GM21367 (cell line): ENCODE measurements around the gene PPM1J.
"Not testable (repeated sequence)": the region's sequence is repeated elsewhere in the genome, so short reads cannot be mapped to it uniquely, and the experiment has no call there.

ENCODE experiments used
- ATAC-seq: cut with Tn5 transposase; IDR thresholded peaks from one replicate; pipeline ENCODE4 v1.9.1; 2021; ENCODE audit not compliant: unreplicated experiment

Gene PPM1J

DNA sequence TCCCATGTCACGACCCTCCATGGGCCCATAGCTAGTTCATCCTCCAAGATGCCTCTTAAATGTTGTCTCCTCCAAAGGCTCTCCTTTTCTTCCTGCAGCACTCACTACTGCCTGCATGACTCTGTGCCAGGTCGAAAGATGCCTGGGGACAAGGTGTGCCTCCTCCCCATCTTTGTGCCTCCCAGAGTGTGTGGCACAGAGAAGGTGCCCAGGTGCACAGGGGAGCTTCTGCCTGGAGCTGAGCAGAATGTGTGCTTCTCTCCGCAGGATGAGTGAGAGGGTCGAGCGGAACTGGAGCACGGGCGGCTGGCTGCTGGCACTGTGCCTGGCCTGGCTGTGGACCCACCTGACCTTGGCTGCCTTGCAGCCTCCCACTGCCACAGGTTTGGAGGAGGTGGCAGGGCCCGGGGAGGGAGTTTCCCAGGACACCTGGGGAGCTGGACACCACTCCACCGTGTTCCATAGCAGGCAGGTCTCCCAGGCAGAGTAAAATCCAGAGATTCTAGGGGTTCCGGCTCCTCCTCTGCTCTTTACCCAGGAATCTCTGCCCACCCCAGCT, 6.9 kb upstream of the PPM1J start:
- ATAC-seq: no peak

DNA sequence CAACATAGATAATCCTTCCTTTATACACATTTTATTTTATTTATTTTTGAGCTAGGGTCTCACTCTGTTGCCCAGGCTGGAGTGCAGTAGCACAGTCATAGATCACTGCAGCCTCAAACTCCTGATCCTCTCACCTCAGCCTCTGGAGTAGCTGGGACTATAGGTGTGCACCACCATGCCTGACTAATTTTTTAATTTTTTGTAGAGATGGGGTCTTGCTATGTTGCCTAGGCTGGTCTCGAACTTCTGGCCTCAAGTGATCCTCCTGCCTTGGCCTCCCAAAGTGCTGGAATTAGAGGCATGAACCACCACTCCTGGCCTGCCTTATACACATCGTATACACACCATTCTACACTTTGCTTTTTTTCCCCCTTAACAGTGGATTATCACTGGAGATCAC, 6.2 kb upstream of the PPM1J start:
- not testable (repeated sequence) for ATAC-seq

GRCh38 chr1:112720800-112721199, 5.7 kb upstream of the PPM1J start:
- ATAC-seq: no peak

DNA sequence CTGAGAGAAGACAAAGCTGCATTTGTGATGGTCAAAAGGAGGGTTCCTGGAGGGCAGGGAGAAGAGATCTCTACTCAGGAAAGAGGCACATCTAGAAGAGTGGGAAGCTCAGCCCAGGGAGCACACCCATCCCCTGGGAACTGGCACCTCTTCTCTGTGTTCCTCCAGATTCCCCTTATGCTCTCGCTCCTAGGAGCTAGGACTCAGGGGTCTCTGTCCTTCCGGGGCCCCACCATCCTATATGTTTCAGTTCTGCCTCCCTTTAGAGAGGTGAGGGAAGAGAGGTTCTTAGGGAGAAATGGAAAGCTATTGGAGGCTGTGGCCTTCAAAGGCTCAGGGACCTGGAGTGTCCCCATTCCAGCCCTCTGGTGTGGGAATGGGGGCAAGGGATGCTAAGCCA, 4.6 kb upstream of the PPM1J start:
- no peak for ATAC-seq

GRCh38 chr1:112718691-112719418, 3.7 kb upstream of the PPM1J start:
- no peak for ATAC-seq

- no peak for ATAC-seq
Observed at GRCh38 chr1:112717263-112717873, 2.2 kb upstream of the PPM1J start.

GRCh38 chr1:112716133-112716720, 1.1 kb upstream of the PPM1J start:
- no peak for ATAC-seq

DNA sequence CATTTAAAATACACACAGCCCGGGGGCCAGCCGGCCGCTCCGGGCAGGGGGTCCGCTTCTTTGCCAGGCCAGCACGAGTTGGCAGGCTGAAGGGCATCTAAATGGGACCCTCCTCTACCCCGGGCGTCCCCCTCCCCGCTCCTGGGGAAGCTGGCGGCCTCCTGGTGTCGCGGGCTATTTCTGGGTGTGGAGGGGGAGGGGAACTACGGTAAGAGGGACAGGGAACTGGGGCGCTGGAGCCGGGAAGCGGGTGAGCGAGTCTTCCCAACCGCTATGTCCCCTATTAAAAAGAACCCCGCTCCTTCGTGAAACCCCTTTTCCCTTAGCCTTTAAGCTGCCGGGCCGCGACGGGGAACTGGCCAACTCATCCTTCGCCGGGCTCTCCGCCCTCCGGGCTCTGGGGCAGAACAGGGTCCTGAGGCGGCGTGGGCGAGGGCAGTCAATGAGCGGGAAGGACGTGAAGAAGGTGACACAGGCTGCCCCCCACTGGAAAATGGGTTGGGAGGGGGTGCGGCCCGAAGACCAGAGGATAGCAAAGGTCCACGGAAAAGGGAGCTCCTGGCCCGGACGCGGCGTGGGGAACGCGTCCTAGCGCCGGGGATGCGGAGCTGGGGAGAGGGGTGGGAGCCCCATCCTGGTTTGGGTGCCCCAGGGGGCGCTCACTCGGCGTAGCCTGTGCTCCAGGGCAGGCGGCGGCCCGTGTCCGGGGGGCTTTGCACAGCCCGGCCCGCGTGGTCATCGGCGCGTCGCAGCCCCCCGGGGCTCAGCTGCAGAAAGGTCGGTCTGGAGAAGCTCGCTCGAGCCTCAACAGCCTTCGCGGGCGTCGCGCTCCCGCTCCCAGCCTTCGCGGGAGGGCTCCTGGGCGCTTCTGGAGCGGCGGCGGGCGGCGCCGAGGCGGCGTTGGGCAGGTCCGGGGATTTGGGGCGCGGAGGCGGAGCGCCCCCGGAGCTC, 544 bp downstream of the PPM1J start:
- ATAC-seq: peak; percentile 7

DNA sequence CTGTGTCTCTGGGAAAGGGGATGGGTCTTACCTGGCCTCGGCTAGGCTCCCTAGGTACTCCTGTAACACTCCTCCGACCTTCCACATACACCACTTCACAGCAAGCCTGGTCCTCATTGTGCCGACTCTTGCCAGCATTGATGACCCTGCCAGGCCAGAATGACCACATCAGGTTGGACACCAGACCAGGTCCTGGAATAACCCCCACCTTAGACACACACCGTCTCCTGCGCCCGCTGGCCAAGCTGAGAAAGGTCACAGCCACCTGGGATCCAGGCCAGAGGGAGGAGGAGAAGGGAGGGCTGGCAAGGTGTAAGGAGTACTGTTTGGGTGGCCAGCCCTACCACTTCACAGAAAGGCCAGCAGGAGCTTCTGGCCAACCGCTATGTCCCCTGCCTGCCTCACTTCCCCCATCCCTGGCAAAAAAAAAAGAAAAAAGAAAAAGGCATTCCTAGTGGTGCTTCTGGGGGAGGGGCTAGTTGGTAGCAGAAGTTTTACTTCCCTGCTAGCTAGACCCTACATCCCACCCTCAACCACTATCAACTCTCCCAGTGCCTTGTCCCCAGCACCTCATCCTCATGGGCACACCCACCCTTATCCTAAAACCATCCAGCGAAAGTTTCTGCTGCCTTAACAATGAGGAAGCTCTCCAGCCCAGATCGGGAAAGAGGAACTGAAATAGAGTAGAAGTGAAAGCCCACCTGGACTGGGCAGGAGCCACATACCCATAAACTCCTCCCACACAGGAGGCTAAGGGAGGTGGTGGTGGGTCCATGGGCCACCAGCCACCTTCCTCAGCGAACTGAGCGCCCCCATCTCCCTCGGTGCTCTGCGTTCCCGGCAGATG, 1.4 kb downstream of the PPM1J start:
- peak; percentile 29 for ATAC-seq

- no peak for ATAC-seq
Observed at GRCh38 chr1:112712701-112713128, 2.4 kb downstream of the PPM1J start.

DNA sequence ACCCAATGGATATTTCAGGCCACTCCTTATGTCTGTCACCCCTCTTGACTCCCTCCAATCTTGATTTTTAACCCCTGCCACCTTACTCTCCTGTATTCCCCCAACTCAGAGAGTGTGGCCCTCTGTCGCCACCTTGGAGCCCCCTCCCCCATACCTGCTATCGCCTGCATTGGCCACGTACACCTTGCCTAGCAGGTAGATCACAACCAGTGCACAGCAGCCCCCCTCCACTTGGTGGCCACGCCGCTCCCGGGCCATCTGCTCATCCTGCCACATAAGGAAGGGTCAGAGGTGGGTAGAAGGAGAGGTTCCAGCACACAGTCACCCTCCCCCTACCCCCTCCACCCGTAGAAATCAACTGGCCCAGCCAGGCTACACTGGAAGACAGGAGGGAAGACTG, 2.9 kb downstream of the PPM1J start:
- ATAC-seq: no peak

GRCh38 chr1:112711670-112712069, 3.5 kb downstream of the PPM1J start:
- no peak for ATAC-seq

GRCh38 chr1:112711041-112711440, 4.1 kb downstream of the PPM1J start:
- no peak for ATAC-seq

DNA sequence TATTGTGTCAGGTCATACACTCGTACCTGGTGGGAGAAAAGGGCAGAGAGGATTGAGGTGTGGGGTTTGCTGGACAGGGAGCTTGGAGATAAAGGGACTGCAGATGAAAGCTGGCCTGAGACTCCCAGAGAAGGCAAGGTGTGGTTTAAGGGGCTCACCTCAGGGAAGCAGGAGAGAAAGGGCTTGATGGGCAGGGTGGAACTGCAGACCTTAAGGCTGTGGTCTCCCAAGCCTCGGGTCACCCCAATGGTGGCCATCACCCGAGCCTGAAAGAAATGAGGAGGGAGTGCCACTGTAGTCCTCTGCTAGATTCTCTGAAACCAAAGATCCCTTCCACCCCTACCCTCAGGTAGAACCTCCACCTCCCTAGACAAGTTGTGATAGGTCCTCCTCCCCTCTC, 4.5 kb downstream of the PPM1J start:
- ATAC-seq: no peak

DNA sequence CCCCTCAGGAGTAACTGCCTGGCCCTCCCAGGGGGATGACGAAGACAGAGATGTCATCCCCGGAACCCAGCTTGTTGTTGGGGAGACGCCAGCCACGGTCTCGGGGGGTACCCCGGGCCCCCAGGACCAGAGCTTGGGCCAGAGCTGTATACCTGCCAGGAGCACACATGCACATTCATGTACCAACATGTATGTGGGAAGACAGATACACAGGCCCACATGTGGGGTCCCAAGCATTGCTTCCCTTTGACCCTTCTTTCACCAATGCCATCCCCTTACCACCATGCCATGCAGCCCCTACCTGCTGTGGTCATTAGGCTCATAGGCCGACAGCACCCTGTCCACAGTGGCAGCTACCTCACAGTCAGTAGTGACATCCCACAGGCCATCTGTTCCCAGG, 5.0 kb downstream of the PPM1J start:
- no peak for ATAC-seq

DNA sequence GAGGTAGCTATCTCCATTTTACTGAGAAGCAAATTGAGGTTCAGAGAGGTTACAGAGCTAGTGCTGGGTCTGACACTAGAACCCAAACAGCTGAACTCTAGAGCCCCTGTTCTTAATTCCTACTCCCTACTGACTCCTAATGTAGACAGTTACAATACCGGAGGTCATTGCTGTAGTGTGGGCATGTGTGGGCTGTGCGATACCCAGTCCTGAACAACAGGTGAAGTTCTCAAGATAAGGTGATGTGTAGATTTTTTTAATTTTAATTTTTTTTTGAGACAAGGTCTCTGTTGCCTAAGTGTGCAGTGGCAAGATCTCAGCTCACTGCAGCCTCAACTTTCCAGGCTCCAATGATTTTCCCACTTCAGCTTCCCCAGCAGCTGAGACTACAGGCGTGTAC, 6.6 kb downstream of the PPM1J start:
- ATAC-seq: no peak

- no peak for ATAC-seq
Observed at GRCh38 chr1:112708002-112708448, 7.1 kb downstream of the PPM1J start.

- ATAC-seq: peak; percentile 45
Observed at GRCh38 chr1:112707221-112708001, 7.7 kb downstream of the PPM1J start.

DNA sequence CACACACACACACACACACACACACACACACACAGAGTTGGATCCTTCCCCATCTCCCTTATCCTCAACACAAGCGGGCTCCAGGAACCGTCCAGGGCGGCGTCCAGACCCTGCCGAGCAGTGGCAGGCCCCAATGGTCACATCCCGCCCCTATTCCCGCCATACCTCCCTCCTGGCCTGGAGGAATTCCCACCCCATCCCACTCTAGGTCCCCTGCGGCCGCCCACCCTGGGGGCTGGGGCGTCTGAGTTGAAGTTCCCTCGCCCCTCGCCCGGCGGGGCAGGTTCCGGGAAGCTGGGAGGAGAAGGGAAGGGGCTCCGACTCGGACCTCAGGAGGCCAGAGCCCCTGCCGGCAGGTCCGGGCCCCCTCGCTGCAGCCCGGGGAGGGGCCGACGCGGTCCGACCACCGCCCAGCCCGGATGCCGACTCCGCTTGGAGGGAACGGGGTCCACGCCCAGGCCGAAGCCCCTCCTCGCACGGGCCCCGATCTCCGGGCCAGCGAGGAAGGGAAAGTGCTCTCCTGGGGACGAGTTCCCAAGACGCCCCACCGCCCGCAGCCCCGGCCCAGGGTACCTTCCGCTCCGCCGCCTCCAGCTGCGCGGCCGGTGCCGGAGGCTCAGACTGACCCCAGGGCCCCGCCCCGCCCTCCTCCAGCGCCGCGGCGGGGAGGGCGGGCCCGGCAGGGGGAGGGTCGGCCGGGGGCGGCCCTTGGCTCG, 8.5 kb downstream of the PPM1J start, which contains the start of gene RHOC:
Gene RHOC (minus strand): TSS at position 623 of the 716 bp plus-strand sequence. CDS start 3,328 bp downstream, outside the sequence.
- ATAC-seq: peak; percentile 49
